Central memory CD8-positive, alpha-beta T cell (primary cell): ENCODE data around the gene ASGR1.
A peak's percentile ranks its signal among the peaks of the same experiment; 100 is the strongest.

ENCODE experiments used
- ATAC-seq: fragments of 150-1000 bp; cut with Tn5 transposase; replicated peaks from 2 replicates; pipeline ENCODE4 v1.10.0; 2022; ENCODE audit warnings: mild to moderate bottlenecking, moderate FRiP score, moderate number of reproducible peaks; ENCODE audit not compliant: poor library complexity, severe bottlenecking; ENCODE audit errors: extremely low read depth
- DNase-seq, 2 donors: peaks; one replicate each; pipeline ENCODE4 v3.0.0; 2021; ENCODE audit warnings: low spot score in 2 of 2
- H3K27ac Mint-ChIP-seq: one replicate; pipeline ENCODE4 v1.8.0; 2022; ENCODE audit warnings: low read depth, mild to moderate bottlenecking, moderate library complexity, mixed read lengths
- H3K27me3 Mint-ChIP-seq: one replicate; pipeline ENCODE4 v1.8.0; 2022; ENCODE audit warnings: mixed read lengths
- H3K36me3 Mint-ChIP-seq: one replicate; pipeline ENCODE4 v1.8.0; 2022; ENCODE audit warnings: mild to moderate bottlenecking, moderate library complexity, mixed read lengths; ENCODE audit not compliant: insufficient read depth
- H3K4me1 Mint-ChIP-seq: one replicate; pipeline ENCODE4 v1.8.0; 2022; ENCODE audit warnings: mixed read lengths
- H3K4me3 Mint-ChIP-seq: one replicate; pipeline ENCODE4 v1.8.0; 2022; ENCODE audit warnings: mild to moderate bottlenecking, moderate library complexity, mixed read lengths
- H3K9me3 Mint-ChIP-seq: one replicate; pipeline ENCODE4 v1.8.0; 2022; ENCODE audit warnings: mixed read lengths

The ASGR1 gene

GRCh38 chr17:7156342-7156940 is 22.7 kb downstream of the ASGR1 start:
- DNase-seq (no peak), ATAC-seq (no peak)
- no peak overlapping the region for H3K4me3 Mint-ChIP-seq
- H3K27me3 Mint-ChIP-seq: peaks cover 89% of the 10 kb centered on the region
- H3K27ac Mint-ChIP-seq: no peak overlapping the region
- no peaks in the 10 kb centered on the region for H3K9me3 Mint-ChIP-seq
- peaks cover 1% of the 10 kb centered on the region for H3K36me3 Mint-ChIP-seq
- no peaks in the 10 kb centered on the region for H3K4me1 Mint-ChIP-seq

GRCh38 chr17:7147772-7148171 is 31.4 kb downstream of the ASGR1 start:
- Mint-ChIP-seq H3K27me3 (peaks cover 13% of the 10 kb centered on the region), H3K9me3 (no peaks in the 10 kb centered on the region), H3K4me3 (no peak overlapping the region), H3K36me3 (no peaks in the 10 kb centered on the region), H3K27ac (no peak overlapping the region), H3K4me1 (no peaks in the 10 kb centered on the region)
- ATAC-seq (no peak), DNase-seq (no peak)

- no peak for DNase-seq
Measured at GRCh38 chr17:7146115-7146514, 33.1 kb downstream of the ASGR1 start.

GRCh38 chr17:7144213-7144612 is 35.0 kb downstream of the ASGR1 start:
- H3K4me3 Mint-ChIP-seq: no peak overlapping the region
- H3K27me3 Mint-ChIP-seq: peaks cover 29% of the 10 kb centered on the region
- ATAC-seq (no peak), DNase-seq (no peak)
- H3K27ac Mint-ChIP-seq: no peak overlapping the region
- H3K36me3 Mint-ChIP-seq: no peaks in the 10 kb centered on the region
- H3K4me1 Mint-ChIP-seq: no peaks in the 10 kb centered on the region
- H3K9me3 Mint-ChIP-seq: no peaks in the 10 kb centered on the region

More at GRCh38 chr17:7146115-7146514, 33.1 kb downstream of the ASGR1 start:
- no peaks in the 10 kb centered on the region for H3K36me3 Mint-ChIP-seq
- H3K4me1 Mint-ChIP-seq: no peaks in the 10 kb centered on the region
- peaks cover 16% of the 10 kb centered on the region for H3K27me3 Mint-ChIP-seq
- H3K27ac Mint-ChIP-seq: no peak overlapping the region
- H3K4me3 Mint-ChIP-seq: no peak overlapping the region
- no peaks in the 10 kb centered on the region for H3K9me3 Mint-ChIP-seq
- no peak for ATAC-seq

- DNase-seq (no peak), ATAC-seq (no peak)
- Mint-ChIP-seq H3K36me3 (no peaks in the 10 kb centered on the region), H3K4me3 (no peak overlapping the region), H3K9me3 (no peaks in the 10 kb centered on the region), H3K27ac (no peak overlapping the region), H3K4me1 (no peaks in the 10 kb centered on the region), H3K27me3 (peaks cover 32% of the 10 kb centered on the region)
Measured at GRCh38 chr17:7141824-7142223, 37.3 kb downstream of the ASGR1 start.

- DNase-seq (no peak), ATAC-seq (no peak)
- Mint-ChIP-seq H3K9me3 (no peaks in the 10 kb centered on the region), H3K27me3 (peaks cover 32% of the 10 kb centered on the region), H3K36me3 (no peaks in the 10 kb centered on the region), H3K27ac (no peak overlapping the region), H3K4me3 (no peak overlapping the region), H3K4me1 (no peaks in the 10 kb centered on the region)
Measured at GRCh38 chr17:7139400-7139799, 39.8 kb downstream of the ASGR1 start.

- Mint-ChIP-seq H3K27me3 (peaks cover 32% of the 10 kb centered on the region), H3K27ac (no peak overlapping the region), H3K36me3 (no peaks in the 10 kb centered on the region), H3K4me1 (no peaks in the 10 kb centered on the region), H3K4me3 (no peak overlapping the region), H3K9me3 (no peaks in the 10 kb centered on the region)
- no peak for ATAC-seq
- DNase-seq: no peak
Measured at GRCh38 chr17:7138800-7139381, 40.3 kb downstream of the ASGR1 start.

- no peaks in the 10 kb centered on the region for H3K9me3 Mint-ChIP-seq
- H3K27me3 Mint-ChIP-seq: peaks cover 29% of the 10 kb centered on the region
- no peak overlapping the region for H3K4me3 Mint-ChIP-seq
- H3K4me1 Mint-ChIP-seq: peaks cover 11% of the 10 kb centered on the region
- no peak for DNase-seq
- no peak overlapping the region for H3K27ac Mint-ChIP-seq
- H3K36me3 Mint-ChIP-seq: peaks cover 2% of the 10 kb centered on the region
- no peak for ATAC-seq
Measured at GRCh38 chr17:7137171-7137943, 41.8 kb downstream of the ASGR1 start.

- Mint-ChIP-seq H3K4me1 (peaks cover 11% of the 10 kb centered on the region), H3K36me3 (peaks cover 2% of the 10 kb centered on the region), H3K4me3 (no peak overlapping the region), H3K27me3 (peaks cover 24% of the 10 kb centered on the region), H3K9me3 (no peaks in the 10 kb centered on the region), H3K27ac (no peak overlapping the region)
- DNase-seq (peak; percentile 57 to 69), ATAC-seq (no peak)
Measured at GRCh38 chr17:7136266-7136877, 42.8 kb downstream of the ASGR1 start.

GRCh38 chr17:7133916-7134315 is 45.3 kb downstream of the ASGR1 start:
- Mint-ChIP-seq H3K4me1 (peaks cover 11% of the 10 kb centered on the region), H3K36me3 (peaks cover 5% of the 10 kb centered on the region), H3K27me3 (peaks cover 23% of the 10 kb centered on the region), H3K27ac (no peak overlapping the region), H3K4me3 (no peak overlapping the region), H3K9me3 (no peaks in the 10 kb centered on the region)
- no peak for DNase-seq
- no peak for ATAC-seq

- no peaks in the 10 kb centered on the region for H3K9me3 Mint-ChIP-seq
- DNase-seq (no peak), ATAC-seq (peak; percentile 35)
- peaks cover 11% of the 10 kb centered on the region for H3K4me1 Mint-ChIP-seq
- H3K27me3 Mint-ChIP-seq: peaks cover 22% of the 10 kb centered on the region
- H3K27ac Mint-ChIP-seq: no peak overlapping the region
- peaks cover 5% of the 10 kb centered on the region for H3K36me3 Mint-ChIP-seq
- H3K4me3 Mint-ChIP-seq: peak overlapping the region; percentile 60
Measured at GRCh38 chr17:7133424-7133823, 45.7 kb downstream of the ASGR1 start.

- DNase-seq (peak in 1 of 2 donors; percentile 52), ATAC-seq (peak; percentile 96)
- H3K27ac Mint-ChIP-seq: peak overlapping the region; percentile 86
- H3K9me3 Mint-ChIP-seq: no peaks in the 10 kb centered on the region
- H3K4me3 Mint-ChIP-seq: no peak overlapping the region
- peaks cover 11% of the 10 kb centered on the region for H3K4me1 Mint-ChIP-seq
- H3K36me3 Mint-ChIP-seq: peaks cover 5% of the 10 kb centered on the region
- H3K27me3 Mint-ChIP-seq: peaks cover 22% of the 10 kb centered on the region
Measured at GRCh38 chr17:7132511-7133094, 46.6 kb downstream of the ASGR1 start.
